ENCODE results near the gene EED. TPM values are rescaled to one million over a fixed set of nuclear protein-coding genes. Genes with fewer than 3 reads are reported as not detected.
"Not testable (repeated sequence)": the region's sequence is repeated elsewhere in the genome, so short reads cannot be mapped to it uniquely, and the experiment has no call there.

EED gene
- total RNA-seq, 1 donor from 2014 or later, result 16.5 TPM

- DNase-seq (ENCODE audit: extremely low read depth, low read depth, low spot score), result peak; percentile 75
Observed at GRCh38 chr11:86218125-86219084, 26.1 kb upstream of the EED start.

- DNase-seq (ENCODE audit: extremely low read depth, low read depth, low spot score), result no peak
Observed at GRCh38 chr11:86219311-86220193, 25.0 kb upstream of the EED start.

- DNase-seq (ENCODE audit: extremely low read depth, low read depth, low spot score), result no peak
Observed at GRCh38 chr11:86220653-86221052, 23.9 kb upstream of the EED start.

GRCh38 chr11:86222081-86222480, 22.5 kb upstream of the EED start:
- no peak for DNase-seq (ENCODE audit: extremely low read depth, low read depth, low spot score)

- not testable (repeated sequence) for DNase-seq (ENCODE audit: extremely low read depth, low read depth, low spot score)
Observed at GRCh38 chr11:86224575-86224974, 20.0 kb upstream of the EED start.

- DNase-seq (ENCODE audit: extremely low read depth, low read depth, low spot score), result not testable (repeated sequence)
Observed at GRCh38 chr11:86225344-86225743, 19.2 kb upstream of the EED start.

GRCh38 chr11:86228269-86229038, 16.1 kb upstream of the EED start:
- DNase-seq (ENCODE audit: extremely low read depth, low read depth, low spot score), result no peak

GRCh38 chr11:86229039-86229330, 15.6 kb upstream of the EED start:
- not testable (repeated sequence) for DNase-seq (ENCODE audit: extremely low read depth, low read depth, low spot score)

GRCh38 chr11:86230179-86230804, 14.3 kb upstream of the EED start:
- no peak for DNase-seq (ENCODE audit: extremely low read depth, low read depth, low spot score)

GRCh38 chr11:86230921-86231434, 13.6 kb upstream of the EED start:
- DNase-seq (ENCODE audit: extremely low read depth, low read depth, low spot score), result no peak

GRCh38 chr11:86232556-86232955, 12.0 kb upstream of the EED start:
- no peak for DNase-seq (ENCODE audit: extremely low read depth, low read depth, low spot score)

- no peak for DNase-seq (ENCODE audit: extremely low read depth, low read depth, low spot score)
Observed at GRCh38 chr11:86234831-86235461, 9.6 kb upstream of the EED start.

GRCh38 chr11:86237267-86237804, 7.2 kb upstream of the EED start:
- no peak for DNase-seq (ENCODE audit: extremely low read depth, low read depth, low spot score)

- no peak for DNase-seq (ENCODE audit: extremely low read depth, low read depth, low spot score)
Observed at GRCh38 chr11:86240164-86240563, 4.4 kb upstream of the EED start.

- DNase-seq (ENCODE audit: extremely low read depth, low read depth, low spot score), result no peak
Observed at GRCh38 chr11:86241956-86242535, 2.5 kb upstream of the EED start.

GRCh38 chr11:86243396-86243795, 1.2 kb upstream of the EED start:
- no peak for DNase-seq (ENCODE audit: extremely low read depth, low read depth, low spot score)

- no peak for DNase-seq (ENCODE audit: extremely low read depth, low read depth, low spot score)
Observed at GRCh38 chr11:86244063-86244521, 461 bp upstream of the EED start.

GRCh38 chr11:86245369-86246292, 1.1 kb downstream of the EED start:
- DNase-seq (ENCODE audit: extremely low read depth, low read depth, low spot score), result no peak

Data from glomerular endothelial cell (primary cell).